ENCODE measurements around the gene BLTP3B. TPM values are rescaled to one million over a fixed set of nuclear protein-coding genes. Genes with fewer than 3 reads are reported as not detected.

BLTP3B gene
- total RNA-seq, 1 experiment from 2014 or later: 20.1 TPM

DNA sequence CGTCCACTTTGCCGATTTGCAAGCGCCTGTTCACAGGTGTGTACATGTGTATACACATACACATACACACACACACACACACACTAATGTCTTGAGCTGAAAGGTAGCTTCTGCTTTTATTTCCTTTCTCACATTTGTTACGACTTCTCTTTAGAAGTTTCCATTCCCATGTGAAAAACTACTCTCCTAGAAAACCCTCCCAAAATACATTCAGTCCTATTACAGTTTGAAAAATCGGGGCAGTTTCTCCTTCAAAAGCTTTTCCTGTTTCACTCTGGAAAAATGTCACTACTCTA lies 3.9 kb downstream of the BLTP3B start:
- peaks cover 47% of the 10 kb centered on the region for H3K4me1 Mint-ChIP-seq (ENCODE audit: insufficient read depth, unreplicated experiment)
- TF ChIP-seq, protein P1, sequence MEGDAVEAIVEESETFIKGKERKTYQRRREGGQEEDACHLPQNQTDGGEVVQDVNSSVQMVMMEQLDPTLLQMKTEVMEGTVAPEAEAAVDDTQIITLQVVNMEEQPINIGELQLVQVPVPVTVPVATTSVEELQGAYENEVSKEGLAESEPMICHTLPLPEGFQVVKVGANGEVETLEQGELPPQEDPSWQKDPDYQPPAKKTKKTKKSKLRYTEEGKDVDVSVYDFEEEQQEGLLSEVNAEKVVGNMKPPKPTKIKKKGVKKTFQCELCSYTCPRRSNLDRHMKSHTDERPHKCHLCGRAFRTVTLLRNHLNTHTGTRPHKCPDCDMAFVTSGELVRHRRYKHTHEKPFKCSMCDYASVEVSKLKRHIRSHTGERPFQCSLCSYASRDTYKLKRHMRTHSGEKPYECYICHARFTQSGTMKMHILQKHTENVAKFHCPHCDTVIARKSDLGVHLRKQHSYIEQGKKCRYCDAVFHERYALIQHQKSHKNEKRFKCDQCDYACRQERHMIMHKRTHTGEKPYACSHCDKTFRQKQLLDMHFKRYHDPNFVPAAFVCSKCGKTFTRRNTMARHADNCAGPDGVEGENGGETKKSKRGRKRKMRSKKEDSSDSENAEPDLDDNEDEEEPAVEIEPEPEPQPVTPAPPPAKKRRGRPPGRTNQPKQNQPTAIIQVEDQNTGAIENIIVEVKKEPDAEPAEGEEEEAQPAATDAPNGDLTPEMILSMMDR (IDR thresholded peaks at IDR 0.05; ENCODE audit: unreplicated experiment): no peak
- DNase-seq (ENCODE audit: unreplicated experiment): no peak
- intact Hi-C loops (cut with micrococcal nuclease): no loop called here
- H3K36me3 Mint-ChIP-seq (ENCODE audit: insufficient read depth, unreplicated experiment): no peaks in the 10 kb centered on the region
- no TSS peak for BruUV-seq (replicated peaks)
- no peaks in the 10 kb centered on the region for H3K27me3 Mint-ChIP-seq (ENCODE audit: insufficient read depth, unreplicated experiment)
- POLR2A ChIA-PET: interaction anchor here (0.9 to 3.9 kb wide), 5 partner anchors 11 to 62 kb away, joined by 3 to 26 read pairs (median 5); partner anchors contain the start of gene ACTR6
- CTCF ChIA-PET: interaction anchor here (0.7 to 2.3 kb wide), 15 partner anchors 9 to 226 kb away, joined by 3 to 28 read pairs (median 4); partner anchors contain the start of gene ACTR6
- peaks cover 7% of the 10 kb centered on the region for H3K9me3 Mint-ChIP-seq (ENCODE audit: unreplicated experiment)
- peak overlapping the region; percentile 48 for H3K4me3 Mint-ChIP-seq (ENCODE audit: unreplicated experiment)
- H3K27ac Mint-ChIP-seq (ENCODE audit: low read depth, unreplicated experiment): peak overlapping the region; percentile 57

GRCh38 chr12:100138048-100138802 lies 4.4 kb downstream of the BLTP3B start:
- POLR2A ChIA-PET: interaction anchor here (0.8 to 3.9 kb wide), 6 partner anchors 10 to 142 kb away, joined by 3 to 26 read pairs (median 4); partner anchors contain the start of gene ACTR6
- Mint-ChIP-seq H3K4me3 (ENCODE audit: unreplicated experiment) (peak overlapping the region; percentile 48), H3K27me3 (ENCODE audit: insufficient read depth, unreplicated experiment) (no peaks in the 10 kb centered on the region), H3K9me3 (ENCODE audit: unreplicated experiment) (peaks cover 7% of the 10 kb centered on the region), H3K4me1 (ENCODE audit: insufficient read depth, unreplicated experiment) (peaks cover 43% of the 10 kb centered on the region), H3K27ac (ENCODE audit: low read depth, unreplicated experiment) (peak overlapping the region; percentile 57), H3K36me3 (ENCODE audit: insufficient read depth, unreplicated experiment) (no peaks in the 10 kb centered on the region)
- DNase-seq (ENCODE audit: unreplicated experiment): peak; percentile 45
- TF ChIP-seq, protein P1 (IDR thresholded peaks at IDR 0.05; ENCODE audit: unreplicated experiment): peak; percentile 23
- CTCF ChIA-PET: interaction anchor here (0.6 to 2.3 kb wide), 20 partner anchors 9 to 1104 kb away, joined by 3 to 28 read pairs (median 4); partner anchors contain the start of gene ACTR6
- intact Hi-C loops (cut with micrococcal nuclease): no loop called here
- no TSS peak for BruUV-seq (replicated peaks)

- POLR2A ChIA-PET: interaction anchor here (0.9 kb wide), 1 partner anchor 67 kb away, joined by 4 read pairs; the partner anchor contains the start of gene ACTR6
These were observed 9.5 kb downstream of the BLTP3B start for GRCh38 chr12:100133200-100133599.

GRCh38 chr12:100128512-100128908 lies 14.2 kb downstream of the BLTP3B start:
- no TSS peak for BruUV-seq (replicated peaks)
- peak; percentile 77 for DNase-seq (ENCODE audit: unreplicated experiment)
- no peaks in the 10 kb centered on the region for H3K27me3 Mint-ChIP-seq (ENCODE audit: insufficient read depth, unreplicated experiment)
- intact Hi-C loops (cut with micrococcal nuclease): loop anchor here (5.0 kb wide), 1 partner anchor 74 kb away; the partner anchor contains the start of gene ACTR6
- H3K4me1 Mint-ChIP-seq (ENCODE audit: insufficient read depth, unreplicated experiment): peaks cover 19% of the 10 kb centered on the region
- TF ChIP-seq, protein P1 (IDR thresholded peaks at IDR 0.05; ENCODE audit: unreplicated experiment): peak; percentile 19
- ChIA-PET CTCF (interaction anchor here (0.6 to 2.7 kb wide), 8 partner anchors 8 to 774 kb away, joined by 3 to 28 read pairs (median 5); no protein-coding TSS in a partner anchor), POLR2A (interaction anchor here (0.9 to 2.5 kb wide), 4 partner anchors 9 to 448 kb away, joined by 3 to 26 read pairs (median 4); no protein-coding TSS in a partner anchor)
- no peaks in the 10 kb centered on the region for H3K36me3 Mint-ChIP-seq (ENCODE audit: insufficient read depth, unreplicated experiment)
- H3K9me3 Mint-ChIP-seq (ENCODE audit: unreplicated experiment): no peaks in the 10 kb centered on the region
- H3K4me3 Mint-ChIP-seq (ENCODE audit: unreplicated experiment): peak overlapping the region; percentile 50
- peak overlapping the region; percentile 82 for H3K27ac Mint-ChIP-seq (ENCODE audit: low read depth, unreplicated experiment)

More at GRCh38 chr12:100133200-100133599, 9.5 kb downstream of the BLTP3B start:
- Mint-ChIP-seq H3K36me3 (ENCODE audit: insufficient read depth, unreplicated experiment) (no peaks in the 10 kb centered on the region), H3K27me3 (ENCODE audit: insufficient read depth, unreplicated experiment) (no peaks in the 10 kb centered on the region), H3K27ac (ENCODE audit: low read depth, unreplicated experiment) (peak overlapping the region; percentile 10), H3K4me3 (ENCODE audit: unreplicated experiment) (no peak overlapping the region), H3K4me1 (ENCODE audit: insufficient read depth, unreplicated experiment) (peaks cover 41% of the 10 kb centered on the region), H3K9me3 (ENCODE audit: unreplicated experiment) (peaks cover 7% of the 10 kb centered on the region)
- intact Hi-C loops (cut with micrococcal nuclease): no loop called here
- no TSS peak for BruUV-seq (replicated peaks)
- CTCF ChIA-PET: interaction anchor here (0.6 kb wide), 1 partner anchor 22 kb away, joined by 4 read pairs; no protein-coding TSS in a partner anchor
- DNase-seq (ENCODE audit: unreplicated experiment): no peak
- TF ChIP-seq, protein P1 (IDR thresholded peaks at IDR 0.05; ENCODE audit: unreplicated experiment): no peak

Data from MCF 10A (cell line).